ENCODE results near the gene PLEKHG7. TPM values are rescaled to one million over a fixed set of nuclear protein-coding genes. Genes with fewer than 3 reads are reported as not detected.
"Not testable (repeated sequence)": the region's sequence is repeated elsewhere in the genome, so short reads cannot be mapped to it uniquely, and the experiment has no call there.

Gene PLEKHG7
- total RNA-seq, 1 donor from 2014 or later: 0.23 TPM

- no peak overlapping the region for H3K4me3 ChIP-seq (ENCODE audit: low read depth, low read length)
- TF ChIP-seq CTCF (conservative IDR thresholded peaks at IDR 0.05; ENCODE audit: low read depth, low read length): no peak
- DNase-seq (ENCODE audit: low read depth): no peak
Measured at GRCh38 chr12:92786045-92786444, 83.3 kb downstream of the PLEKHG7 start.

- H3K4me3 ChIP-seq (ENCODE audit: low read depth, low read length); DNase-seq (ENCODE audit: low read depth): not testable (repeated sequence)
Measured at GRCh38 chr12:92794356-92794755, 91.6 kb downstream of the PLEKHG7 start.

DNA sequence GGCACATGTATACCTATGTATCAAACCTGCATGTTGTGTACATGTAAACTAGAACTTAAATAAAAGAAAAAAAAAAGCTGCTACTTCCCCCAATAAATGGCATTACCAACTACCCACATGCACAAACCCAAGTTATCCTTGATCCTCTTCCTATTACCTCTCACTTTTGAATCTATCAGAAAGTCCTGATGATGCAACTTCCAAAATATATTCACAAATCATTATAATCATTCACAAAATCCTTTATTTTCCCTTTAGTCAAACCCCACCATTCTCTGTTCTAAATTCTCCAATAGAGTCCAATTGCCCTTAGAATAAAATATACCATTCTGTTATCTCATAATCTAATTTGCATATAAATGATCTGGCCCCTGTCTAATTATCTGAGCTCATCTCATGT is 92.0 kb downstream of the PLEKHG7 start:
- no peak for DNase-seq (ENCODE audit: low read depth)
- H3K4me3 ChIP-seq (ENCODE audit: low read depth, low read length): no peak overlapping the region
- TF ChIP-seq CTCF (conservative IDR thresholded peaks at IDR 0.05; ENCODE audit: low read depth, low read length): no peak

- no peak for TF ChIP-seq CTCF (conservative IDR thresholded peaks at IDR 0.05; ENCODE audit: low read depth, low read length)
- H3K4me3 ChIP-seq (ENCODE audit: low read depth, low read length): no peak overlapping the region
- no peak for DNase-seq (ENCODE audit: low read depth)
Measured at GRCh38 chr12:92796650-92797049, 93.9 kb downstream of the PLEKHG7 start.

DNA sequence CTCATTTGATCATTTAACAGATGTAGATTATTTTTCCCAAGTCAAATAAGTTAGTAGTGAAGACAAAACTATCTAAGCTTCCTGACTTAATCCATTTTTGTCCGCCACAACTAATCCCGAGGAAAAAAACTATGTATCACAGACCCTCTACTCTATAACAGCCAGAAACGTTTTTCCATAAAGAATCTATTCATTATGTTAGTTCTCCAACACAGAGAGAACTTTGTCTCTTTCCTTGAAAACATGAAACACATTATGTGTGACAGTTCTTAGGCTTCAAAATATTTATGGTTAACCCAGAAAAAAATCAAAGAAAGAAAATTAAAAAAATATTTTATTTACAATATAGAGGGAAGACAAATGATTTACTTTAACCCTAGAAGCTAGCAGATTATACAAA is 100.1 kb downstream of the PLEKHG7 start:
- DNase-seq (ENCODE audit: low read depth): no peak
- H3K4me3 ChIP-seq (ENCODE audit: low read depth, low read length): no peak overlapping the region
- no peak for TF ChIP-seq CTCF (conservative IDR thresholded peaks at IDR 0.05; ENCODE audit: low read depth, low read length)

- no peak for TF ChIP-seq CTCF (conservative IDR thresholded peaks at IDR 0.05; ENCODE audit: low read depth, low read length)
- DNase-seq (ENCODE audit: low read depth): no peak
- H3K4me3 ChIP-seq (ENCODE audit: low read depth, low read length): no peak overlapping the region
Measured at GRCh38 chr12:92803903-92804302, 101.1 kb downstream of the PLEKHG7 start.

GRCh38 chr12:92810370-92810769 is 107.6 kb downstream of the PLEKHG7 start:
- no peak overlapping the region for H3K4me3 ChIP-seq (ENCODE audit: low read depth, low read length)
- no peak for DNase-seq (ENCODE audit: low read depth)
- no peak for TF ChIP-seq CTCF (conservative IDR thresholded peaks at IDR 0.05; ENCODE audit: low read depth, low read length)

GRCh38 chr12:92814584-92814983 is 111.8 kb downstream of the PLEKHG7 start:
- H3K4me3 ChIP-seq (ENCODE audit: low read depth, low read length): no peak overlapping the region
- no peak for DNase-seq (ENCODE audit: low read depth)
- TF ChIP-seq CTCF (conservative IDR thresholded peaks at IDR 0.05; ENCODE audit: low read depth, low read length): no peak
